Prostate gland (tissue), 2 donors: ENCODE measurements around the gene CD101. TPM values are rescaled to one million over a fixed set of nuclear protein-coding genes. Genes with fewer than 3 reads are reported as not detected.

Experiments used
- DNase-seq: peaks from one replicate; pipeline ENCODE4 v3.0.0-alpha.2; 2019; ENCODE audit warnings: low spot score
- H3K27ac ChIP-seq, 2 donors: fragments of 200-600 bp; sonication (generic); 2 replicates each; pipeline ENCODE4 v1.5.1; 2017 to 2019
- H3K27me3 ChIP-seq: fragments of 200-600 bp; sonication (generic); replicated peaks from 2 replicates; pipeline ENCODE4 v1.5.1; 2019; ENCODE audit not compliant: insufficient read depth
- H3K36me3 ChIP-seq, 2 donors: fragments of 200-600 bp; sonication (generic); 1 replicate in 1 of 2; 2 replicates in 1 of 2; pipeline versions ENCODE4 v1.5.1 to v1.8.1; 2017 to 2019
- H3K4me1 ChIP-seq: fragments of 200-600 bp; sonication (generic); replicated peaks from 2 replicates; pipeline ENCODE4 v1.5.1; 2019
- H3K4me3 ChIP-seq, 2 donors: fragments of 200-600 bp; sonication (generic); 2 replicates each; pipeline ENCODE4 v1.5.1; 2017 to 2019
- H3K9me3 ChIP-seq: fragments of 200-600 bp; sonication (generic); 2 replicates; pipeline ENCODE4 v1.5.1; 2017
- POLR2A ChIP-seq: fragments of 450-650 bp; IDR thresholded peaks from one replicate; pipeline ENCODE4 v1.6.1; 2016; ENCODE audit warnings: antibody characterized with exemption, mild to moderate bottlenecking
- POLR2AphosphoS5 ChIP-seq: sonication (generic); formaldehyde crosslinking; IDR thresholded peaks from one replicate; pipeline ENCODE4 v1.6.1; 2017; ENCODE audit warnings: antibody characterized with exemption
- WGBS: methylation state at CpG from one replicate; pipeline ENCODE4 v1.1.5; 2018; 5-methylcytosine and 5-hydroxymethylcytosine counted together
- intact Hi-C: fragments of 100-400 bp; cut with DNase I; formaldehyde crosslinking; loops from one replicate; pipeline ENCODE4 v1.14.2; 2022
- total RNA-seq, 2 donors: library from RNA; depleted of rRNA; stranded (reverse); fragments of >200 nt; gene quantifications; one replicate each; pipeline ENCODE4 v1.1.0, GENCODE V29; 2016
- TF ChIP-seq, protein P1 (sequence below), 4 experiments: fragments of 200-600 bp in 2 of 4; fragments of 450-650 bp in 2 of 4; sonication (generic) in 2 of 4; IDR thresholded peaks; 1 replicate in 3 of 4; 2 replicates in 1 of 4; pipeline ENCODE4 v1.5.1; 2016 to 2019; ENCODE audit warnings: antibody characterized with exemption in 4 of 4, mild to moderate bottlenecking in 2 of 4, moderate library complexity in 2 of 4

Gene CD101
- total RNA-seq, 2 donors from 2014 or later: 0.59 to 1.1 TPM

GRCh38 chr1:116989835-116990234 lies 11.7 kb upstream of the CD101 start:
- TF ChIP-seq POLR2AphosphoS5: no peak
- WGBS: 58% methylated on average over 5 of the region's 5 CpGs
- no peaks in the 10 kb centered on the region for H3K27me3 ChIP-seq
- no peak for DNase-seq
- intact Hi-C loops: loop anchor here (10.0 kb wide), 1 partner anchor 75 kb away; no protein-coding TSS in a partner anchor
- H3K27ac ChIP-seq: no peak overlapping the region
- no peaks in the 10 kb centered on the region for H3K9me3 ChIP-seq
- H3K36me3 ChIP-seq: no peaks in the 10 kb centered on the region
- H3K4me3 ChIP-seq: no peak overlapping the region
- H3K4me1 ChIP-seq: no peaks in the 10 kb centered on the region

DNA sequence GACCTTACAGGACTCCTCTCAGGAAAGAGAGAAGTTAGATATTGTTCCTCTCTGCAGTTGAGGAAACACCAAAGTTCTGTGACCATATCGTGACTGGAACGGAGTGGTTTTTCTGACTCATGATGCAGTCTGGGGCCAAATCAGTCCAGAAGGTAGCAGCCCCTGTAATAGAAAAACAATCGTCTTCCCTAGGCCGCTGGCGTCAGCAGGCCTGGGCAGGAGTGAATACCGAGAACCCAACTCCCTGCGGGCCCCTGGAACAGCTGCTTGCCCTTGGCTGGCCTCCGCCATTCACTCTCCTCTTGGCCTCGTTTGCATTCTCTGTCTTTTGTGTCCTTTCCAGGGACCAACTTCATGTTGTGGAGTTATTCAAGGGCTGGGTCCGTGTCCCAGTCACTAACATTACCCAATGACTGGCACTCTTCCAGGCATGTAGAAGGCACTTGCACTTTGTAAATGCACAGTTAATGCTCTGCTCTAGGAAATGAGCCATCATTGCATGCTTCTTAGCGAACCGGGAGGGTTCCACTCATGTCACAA lies 10.9 kb upstream of the CD101 start:
- TF ChIP-seq POLR2AphosphoS5 (no peak), POLR2A (no peak)
- TF ChIP-seq, protein P1, sequence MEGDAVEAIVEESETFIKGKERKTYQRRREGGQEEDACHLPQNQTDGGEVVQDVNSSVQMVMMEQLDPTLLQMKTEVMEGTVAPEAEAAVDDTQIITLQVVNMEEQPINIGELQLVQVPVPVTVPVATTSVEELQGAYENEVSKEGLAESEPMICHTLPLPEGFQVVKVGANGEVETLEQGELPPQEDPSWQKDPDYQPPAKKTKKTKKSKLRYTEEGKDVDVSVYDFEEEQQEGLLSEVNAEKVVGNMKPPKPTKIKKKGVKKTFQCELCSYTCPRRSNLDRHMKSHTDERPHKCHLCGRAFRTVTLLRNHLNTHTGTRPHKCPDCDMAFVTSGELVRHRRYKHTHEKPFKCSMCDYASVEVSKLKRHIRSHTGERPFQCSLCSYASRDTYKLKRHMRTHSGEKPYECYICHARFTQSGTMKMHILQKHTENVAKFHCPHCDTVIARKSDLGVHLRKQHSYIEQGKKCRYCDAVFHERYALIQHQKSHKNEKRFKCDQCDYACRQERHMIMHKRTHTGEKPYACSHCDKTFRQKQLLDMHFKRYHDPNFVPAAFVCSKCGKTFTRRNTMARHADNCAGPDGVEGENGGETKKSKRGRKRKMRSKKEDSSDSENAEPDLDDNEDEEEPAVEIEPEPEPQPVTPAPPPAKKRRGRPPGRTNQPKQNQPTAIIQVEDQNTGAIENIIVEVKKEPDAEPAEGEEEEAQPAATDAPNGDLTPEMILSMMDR (IDR thresholded peaks at IDR 0.05): no peak
- Histone ChIP-seq H3K4me1 (no peaks in the 10 kb centered on the region), H3K4me3 (no peak overlapping the region), H3K27ac (no peak overlapping the region), H3K36me3 (no peaks in the 10 kb centered on the region), H3K9me3 (no peaks in the 10 kb centered on the region), H3K27me3 (no peaks in the 10 kb centered on the region)
- 62% methylated on average over 12 of the region's 12 CpGs for WGBS
- intact Hi-C loops: no loop called here
- peak; percentile 11 for DNase-seq

DNA sequence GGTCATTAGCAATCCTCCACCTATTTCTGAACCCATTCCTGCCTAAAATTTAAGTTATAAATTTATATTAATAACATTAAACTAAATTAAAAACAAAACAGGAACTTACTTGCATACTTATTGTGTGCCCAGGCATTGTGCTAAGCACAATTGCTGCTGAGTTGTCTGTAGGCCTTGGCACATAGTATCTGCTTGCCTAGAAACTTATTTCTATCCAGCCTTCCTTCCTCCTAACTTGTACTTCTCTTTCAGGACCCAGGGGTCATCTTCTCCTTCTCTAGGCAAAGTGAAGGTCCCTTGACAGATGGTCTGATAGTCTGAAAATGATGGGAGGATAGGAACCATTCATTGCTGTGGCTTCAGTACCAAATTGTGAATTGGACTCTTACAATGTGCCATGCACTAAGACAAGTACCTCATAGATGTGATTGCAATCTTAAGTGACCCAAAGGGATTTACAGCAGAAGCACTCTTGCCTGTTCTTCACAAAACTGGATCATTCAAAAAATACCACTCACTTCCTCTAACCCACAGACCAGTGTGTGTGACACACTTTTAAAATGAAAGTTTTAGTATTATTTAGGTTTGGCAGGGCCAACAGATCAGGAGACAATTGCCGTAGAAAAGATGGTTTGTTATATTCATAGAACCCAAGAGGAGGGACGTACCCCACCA lies 10.3 kb upstream of the CD101 start:
- Histone ChIP-seq H3K36me3 (no peaks in the 10 kb centered on the region), H3K27ac (no peak overlapping the region), H3K9me3 (no peaks in the 10 kb centered on the region), H3K4me3 (no peak overlapping the region), H3K4me1 (no peaks in the 10 kb centered on the region), H3K27me3 (no peaks in the 10 kb centered on the region)
- WGBS: 74% methylated on average over 2 of the region's 2 CpGs
- TF ChIP-seq POLR2AphosphoS5 (no peak), POLR2A (no peak)
- TF ChIP-seq, protein P1 (IDR thresholded peaks at IDR 0.05): no peak
- intact Hi-C loops: no loop called here
- DNase-seq: no peak

DNA sequence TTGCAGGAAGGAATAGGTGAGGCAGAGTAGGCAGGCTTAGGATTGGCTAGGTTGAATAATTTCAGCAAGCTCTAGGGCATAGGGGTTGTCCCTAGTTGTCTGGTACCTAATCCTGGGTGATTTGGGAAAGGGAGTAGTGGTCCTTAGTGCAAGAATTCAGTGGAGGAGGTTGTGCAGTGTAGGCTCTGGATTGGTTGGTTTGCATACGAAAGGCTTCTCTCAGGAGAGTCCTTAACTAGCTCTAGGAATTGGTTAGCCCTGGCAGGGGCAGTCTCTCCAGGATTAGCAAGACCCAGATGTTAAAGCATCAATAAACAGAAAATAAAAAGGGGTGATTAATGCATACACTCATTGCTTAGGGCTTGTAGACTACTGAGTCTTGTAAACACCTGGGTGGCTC lies 9.6 kb upstream of the CD101 start:
- Histone ChIP-seq H3K9me3 (no peaks in the 10 kb centered on the region), H3K27ac (no peak overlapping the region), H3K4me3 (no peak overlapping the region), H3K27me3 (no peaks in the 10 kb centered on the region), H3K36me3 (no peaks in the 10 kb centered on the region), H3K4me1 (no peaks in the 10 kb centered on the region)
- intact Hi-C loops: no loop called here
- WGBS: 85% methylated on average over 1 of the region's 1 CpG
- TF ChIP-seq POLR2AphosphoS5 (no peak), POLR2A (no peak)
- TF ChIP-seq, protein P1 (IDR thresholded peaks at IDR 0.05): no peak
- no peak for DNase-seq

GRCh38 chr1:116993286-116993685 lies 8.3 kb upstream of the CD101 start:
- Histone ChIP-seq H3K27me3 (no peaks in the 10 kb centered on the region), H3K4me1 (no peaks in the 10 kb centered on the region), H3K9me3 (no peaks in the 10 kb centered on the region), H3K27ac (no peak overlapping the region), H3K4me3 (no peak overlapping the region), H3K36me3 (no peaks in the 10 kb centered on the region)
- intact Hi-C loops: no loop called here
- TF ChIP-seq, protein P1 (IDR thresholded peaks at IDR 0.05): no peak
- TF ChIP-seq POLR2A: no peak
- no peak for TF ChIP-seq POLR2AphosphoS5
- WGBS: 95% methylated on average over 7 of the region's 7 CpGs
- DNase-seq: no peak
